ENCODE results near the gene CPNE4. TPM values are rescaled to one million over a fixed set of nuclear protein-coding genes. Genes with fewer than 3 reads are reported as not detected.

The CPNE4 gene
- total and polyA plus RNA-seq, 7 donors: 0.03 to 0.04 TPM; not detected in 5

DNA sequence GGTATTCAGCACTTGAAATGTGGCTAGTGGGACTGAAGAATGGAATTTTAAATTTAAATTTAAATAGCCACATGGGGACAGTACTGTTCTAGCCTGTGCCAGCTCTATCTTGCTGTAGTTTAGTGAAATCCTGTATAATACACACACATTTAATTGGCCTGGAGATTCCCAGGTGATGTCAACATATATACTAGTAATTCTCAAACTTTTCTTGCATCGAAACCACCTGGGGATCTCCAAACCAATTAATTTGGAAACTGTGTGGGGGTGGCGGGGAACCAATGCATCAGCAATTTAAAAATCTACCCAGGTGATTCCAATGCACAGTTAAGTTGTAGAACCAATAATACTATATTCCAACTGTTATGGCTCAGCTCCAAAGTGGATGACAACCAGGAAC, 303.1 kb downstream of the CPNE4 start:
- intact Hi-C loops (cut with DNase I): no loop called here
- no peak overlapping the region for H3K27ac ChIP-seq
- H3K4me1 ChIP-seq: no peaks in the 10 kb centered on the region
- H3K4me3 ChIP-seq: no peak overlapping the region
- DNase-seq: no peak
- H3K36me3 ChIP-seq (ENCODE audit: insufficient read depth in 1 of 2, low read depth in 1 of 2): no peaks in the 10 kb centered on the region
- H3K9me3 ChIP-seq: no peaks in the 10 kb centered on the region
- H3K27me3 ChIP-seq (ENCODE audit: insufficient read depth in 3 of 3, low read length in 2 of 3): no peaks in the 10 kb centered on the region
- ATAC-seq: no peak
- TF ChIP-seq, protein P1, sequence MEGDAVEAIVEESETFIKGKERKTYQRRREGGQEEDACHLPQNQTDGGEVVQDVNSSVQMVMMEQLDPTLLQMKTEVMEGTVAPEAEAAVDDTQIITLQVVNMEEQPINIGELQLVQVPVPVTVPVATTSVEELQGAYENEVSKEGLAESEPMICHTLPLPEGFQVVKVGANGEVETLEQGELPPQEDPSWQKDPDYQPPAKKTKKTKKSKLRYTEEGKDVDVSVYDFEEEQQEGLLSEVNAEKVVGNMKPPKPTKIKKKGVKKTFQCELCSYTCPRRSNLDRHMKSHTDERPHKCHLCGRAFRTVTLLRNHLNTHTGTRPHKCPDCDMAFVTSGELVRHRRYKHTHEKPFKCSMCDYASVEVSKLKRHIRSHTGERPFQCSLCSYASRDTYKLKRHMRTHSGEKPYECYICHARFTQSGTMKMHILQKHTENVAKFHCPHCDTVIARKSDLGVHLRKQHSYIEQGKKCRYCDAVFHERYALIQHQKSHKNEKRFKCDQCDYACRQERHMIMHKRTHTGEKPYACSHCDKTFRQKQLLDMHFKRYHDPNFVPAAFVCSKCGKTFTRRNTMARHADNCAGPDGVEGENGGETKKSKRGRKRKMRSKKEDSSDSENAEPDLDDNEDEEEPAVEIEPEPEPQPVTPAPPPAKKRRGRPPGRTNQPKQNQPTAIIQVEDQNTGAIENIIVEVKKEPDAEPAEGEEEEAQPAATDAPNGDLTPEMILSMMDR (IDR thresholded peaks at IDR 0.05): no peak
- 92 to 96% (median 96%) methylated on average over 2 of the region's 2 CpGs for WGBS, 3 donors

DNA sequence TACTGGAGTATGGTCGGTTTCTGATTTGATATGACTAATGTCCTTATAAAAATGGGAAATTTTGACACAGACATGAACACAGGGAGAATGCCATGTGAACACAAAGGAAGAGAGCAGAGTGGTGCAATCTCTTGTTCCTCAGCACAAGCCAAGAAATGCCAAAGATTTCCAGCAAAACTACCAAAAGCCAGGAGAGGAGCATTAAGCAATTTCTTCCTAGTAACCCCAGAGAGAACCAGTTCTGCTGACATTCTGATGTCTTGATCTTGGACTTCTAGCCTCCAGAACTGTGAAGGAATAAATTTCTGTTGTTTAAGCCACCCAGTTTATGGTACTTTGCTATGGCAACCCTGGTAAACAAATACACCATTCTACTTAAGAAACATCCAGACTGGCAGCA, 304.2 kb downstream of the CPNE4 start:
- ATAC-seq: no peak
- Histone ChIP-seq H3K4me3 (no peak overlapping the region), H3K27me3 (ENCODE audit: insufficient read depth in 3 of 3, low read length in 2 of 3) (no peaks in the 10 kb centered on the region), H3K4me1 (no peaks in the 10 kb centered on the region), H3K36me3 (ENCODE audit: insufficient read depth in 1 of 2, low read depth in 1 of 2) (no peaks in the 10 kb centered on the region), H3K27ac (no peak overlapping the region), H3K9me3 (no peaks in the 10 kb centered on the region)
- WGBS, 3 donors: 58 to 74% (median 61%) methylated on average over 1 of the region's 1 CpG
- DNase-seq: no peak
- TF ChIP-seq, protein P1 (IDR thresholded peaks at IDR 0.05): no peak
- intact Hi-C loops (cut with DNase I): no loop called here

DNA sequence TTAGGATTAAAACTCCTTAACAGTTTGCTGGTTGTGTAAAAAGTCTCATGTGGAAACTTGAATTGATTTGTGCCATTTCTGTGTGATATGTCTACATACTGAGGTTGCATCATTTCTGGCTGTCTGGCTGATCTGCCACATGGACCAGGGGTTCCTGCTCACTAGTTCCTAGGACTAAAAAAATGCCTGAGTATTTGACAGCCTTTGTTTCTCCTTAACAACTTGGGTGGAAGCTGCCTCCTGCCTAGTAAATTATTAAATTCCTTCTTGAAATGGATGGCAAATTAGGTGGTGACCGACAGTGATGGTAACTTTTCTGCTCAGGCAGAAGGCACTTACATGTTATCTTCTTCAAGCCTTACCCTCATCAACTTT, 305.2 kb downstream of the CPNE4 start:
- intact Hi-C loops (cut with DNase I): no loop called here
- DNase-seq: no peak
- TF ChIP-seq, protein P1 (IDR thresholded peaks at IDR 0.05): no peak
- Histone ChIP-seq H3K9me3 (no peaks in the 10 kb centered on the region), H3K4me3 (no peak overlapping the region), H3K27me3 (ENCODE audit: insufficient read depth in 3 of 3, low read length in 2 of 3) (no peaks in the 10 kb centered on the region), H3K36me3 (ENCODE audit: insufficient read depth in 1 of 2, low read depth in 1 of 2) (no peaks in the 10 kb centered on the region), H3K27ac (no peak overlapping the region), H3K4me1 (no peaks in the 10 kb centered on the region)
- WGBS, 3 donors: 86 to 92% (median 89%) methylated on average over 1 of the region's 1 CpG
- ATAC-seq: no peak

DNA sequence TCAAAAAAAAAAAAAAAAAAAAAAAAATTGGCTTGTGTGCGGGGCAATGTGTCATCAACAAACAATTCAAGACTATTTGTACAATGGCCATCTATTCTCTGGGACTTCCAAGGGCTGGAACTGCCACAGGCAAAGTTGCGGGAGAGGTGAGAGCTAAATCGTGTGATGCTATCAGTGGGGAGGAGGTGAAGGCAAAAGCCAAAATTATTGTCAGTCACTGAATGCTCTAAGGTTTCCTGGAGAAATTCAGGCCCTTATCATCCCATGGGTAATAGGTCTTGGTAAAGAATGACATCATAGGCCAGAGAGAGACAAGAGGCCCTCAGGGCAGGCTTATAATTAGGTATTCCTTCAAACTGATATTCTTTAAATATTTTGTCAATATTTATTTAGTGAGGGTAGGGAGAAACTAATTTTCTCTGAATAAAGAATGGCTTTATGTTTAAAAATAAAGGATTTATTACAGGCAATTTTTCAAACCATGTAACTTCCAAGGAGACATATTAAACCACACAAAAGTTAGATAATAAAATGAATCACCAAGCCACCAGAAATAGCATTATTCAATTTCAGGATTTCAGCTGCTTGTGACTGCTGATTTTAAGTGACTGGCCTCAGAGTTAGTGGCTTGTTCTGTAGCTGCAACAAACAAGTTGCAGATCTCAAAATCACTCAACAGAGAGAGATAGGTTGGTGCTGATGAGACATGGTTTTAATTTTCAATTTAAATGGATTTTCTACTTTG, 305.7 kb downstream of the CPNE4 start:
- 75 to 77% (median 77%) methylated on average over 3 of the region's 3 CpGs for WGBS, 3 donors
- H3K36me3 ChIP-seq (ENCODE audit: insufficient read depth in 1 of 2, low read depth in 1 of 2): no peaks in the 10 kb centered on the region
- DNase-seq: no peak
- TF ChIP-seq, protein P1 (IDR thresholded peaks at IDR 0.05): no peak
- H3K27me3 ChIP-seq (ENCODE audit: insufficient read depth in 3 of 3, low read length in 2 of 3): no peaks in the 10 kb centered on the region
- H3K9me3 ChIP-seq: no peaks in the 10 kb centered on the region
- ATAC-seq: no peak
- intact Hi-C loops (cut with DNase I): no loop called here
- no peak overlapping the region for H3K4me3 ChIP-seq
- no peak overlapping the region for H3K27ac ChIP-seq
- H3K4me1 ChIP-seq: no peaks in the 10 kb centered on the region

DNA sequence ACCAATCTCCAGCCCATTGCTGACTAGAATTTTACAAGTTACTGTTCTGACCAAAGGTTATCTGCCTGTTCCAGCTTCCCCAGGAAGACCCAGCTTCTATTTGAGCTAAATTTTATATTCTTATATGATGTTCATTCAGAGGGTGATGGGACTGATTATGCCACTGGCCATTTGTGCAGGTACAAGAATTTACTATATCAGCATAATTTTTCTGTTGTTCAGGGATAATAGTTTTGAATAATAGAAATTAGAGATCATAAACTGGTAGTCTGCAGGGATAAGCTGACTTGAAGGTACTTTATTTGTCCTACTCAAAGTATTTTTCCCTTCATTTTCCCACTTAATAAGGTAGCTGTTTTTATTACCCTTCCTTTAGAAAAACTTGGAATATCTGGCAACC, 309.4 kb downstream of the CPNE4 start:
- H3K4me1 ChIP-seq: no peaks in the 10 kb centered on the region
- no peaks in the 10 kb centered on the region for H3K36me3 ChIP-seq (ENCODE audit: insufficient read depth in 1 of 2, low read depth in 1 of 2)
- no peak for ATAC-seq
- no peak for DNase-seq
- H3K27ac ChIP-seq: no peak overlapping the region
- H3K9me3 ChIP-seq: no peaks in the 10 kb centered on the region
- peaks cover 0 to 3% (median 0%) of the 10 kb centered on the region in 3 donors for H3K27me3 ChIP-seq (ENCODE audit: insufficient read depth in 3 of 3, low read length in 2 of 3)
- intact Hi-C loops (cut with DNase I): no loop called here
- TF ChIP-seq, protein P1 (IDR thresholded peaks at IDR 0.05): no peak
- H3K4me3 ChIP-seq: no peak overlapping the region
